H1 (cell line): Measurements from ENCODE around the gene STIMATE. TPM values are rescaled to one million over a fixed set of nuclear protein-coding genes. Genes with fewer than 3 reads are reported as not detected.

ENCODE experiments used
- CTCF ChIA-PET: fragments of 300-600 bp; sonication (Branson Sonifier 250); formaldehyde crosslinking; loops from one replicate; lab custom pipeline; 2021; ENCODE audit not compliant: partially characterized antibody; lab: Charles Lee
- POLR2A ChIA-PET: fragments of 300-600 bp; sonication (Branson Sonifier 250); formaldehyde crosslinking; loops from one replicate; lab custom pipeline; 2021; ENCODE audit warnings: inconsistent platforms; ENCODE audit not compliant: partially characterized antibody; lab: Charles Lee
- DNase-seq, 2 experiments: peaks; one replicate each; pipeline versions ENCODE4 v3.0.0 to v3.0.0-alpha.2; 2010 to 2022; ENCODE audit warnings: low spot score in 2 of 2, low read depth in 1 of 2, mixed read lengths in 1 of 2
- FAIRE-seq: peaks from 2 replicates; lab custom pipeline; 2011; peaks lifted over from hg19 to GRCh38; lab: Jason Lieb, UNC
- H2AFZ ChIP-seq: 2 replicates; pipeline ENCODE4 v1.8.1; 2012; ENCODE audit warnings: low read length, inconsistent platforms
- H2AK5ac ChIP-seq: 2 replicates; pipeline ENCODE4 v1.6.1; 2013; ENCODE audit warnings: low read depth, low read length
- H2BK120ac ChIP-seq: replicated peaks from 2 replicates; pipeline ENCODE3; 2013; ENCODE audit warnings: low read depth, low read length, inconsistent platforms
- H2BK12ac ChIP-seq: 2 replicates; pipeline ENCODE4 v1.6.1; 2013; ENCODE audit warnings: low read depth, low read length
- H2BK15ac ChIP-seq: 2 replicates; pipeline ENCODE4 v1.6.1; 2013; ENCODE audit warnings: low read length
- H2BK20ac ChIP-seq: 2 replicates; pipeline ENCODE4 v1.6.1; 2013; ENCODE audit warnings: low read length
- H2BK5ac ChIP-seq: 2 replicates; pipeline ENCODE4 v1.6.1; 2013; ENCODE audit warnings: low read depth, low read length
- H3K14ac ChIP-seq: 2 replicates; pipeline ENCODE4 v1.6.1; 2013; ENCODE audit warnings: inconsistent platforms; ENCODE audit not compliant: insufficient read length
- H3K18ac ChIP-seq: 2 replicates; pipeline ENCODE4 v1.6.1; 2013; ENCODE audit warnings: low read length; ENCODE audit errors: extremely low read depth
- H3K23ac ChIP-seq: 2 replicates; pipeline ENCODE4 v1.6.1; 2013; ENCODE audit warnings: inconsistent platforms; ENCODE audit not compliant: insufficient read length
- H3K23me2 ChIP-seq: 2 replicates; pipeline ENCODE4 v1.6.1; 2013; ENCODE audit warnings: low read depth, low read length
- H3K27ac ChIP-seq: 2 replicates; pipeline ENCODE4 v1.6.1; 2011; ENCODE audit warnings: low read depth, low read length, inconsistent platforms
- H3K27me3 ChIP-seq, 4 experiments: replicated peaks in 1 of 4; 1 replicate in 1 of 4; 2 replicates in 3 of 4; pipeline versions ENCODE4 v1.6.1 to v1.8.1; 2011 to 2013; ENCODE audit warnings: low read length in 3 of 4, mild to moderate bottlenecking in 3 of 4, inconsistent platforms in 2 of 4, mixed read lengths in 2 of 4, moderate library complexity in 1 of 4; ENCODE audit not compliant: control insufficient read depth in 3 of 4, insufficient read depth in 3 of 4; ENCODE audit errors: extremely low read depth in 1 of 4
- H3K36me3 ChIP-seq, 4 experiments: 2 replicates each; pipeline versions ENCODE4 v1.6.1 to v1.8.1; 2011 to 2013; ENCODE audit warnings: mild to moderate bottlenecking in 4 of 4, low read length in 3 of 4, moderate library complexity in 2 of 4, control low read depth in 1 of 4, inconsistent platforms in 1 of 4; ENCODE audit not compliant: insufficient read depth in 4 of 4, control insufficient read depth in 2 of 4
- H3K4ac ChIP-seq: replicated peaks from 2 replicates; pipeline ENCODE3; 2013; ENCODE audit warnings: low read length, low read depth, mixed read lengths, inconsistent platforms; ENCODE audit not compliant: insufficient read length
- H3K4me1 ChIP-seq, 4 experiments: replicated peaks in 1 of 4; 1 replicate in 1 of 4; 2 replicates in 3 of 4; pipeline versions ENCODE4 v1.6.1 to v1.8.1; 2011 to 2013; ENCODE audit warnings: low read length in 3 of 4, inconsistent platforms in 2 of 4, mixed read lengths in 1 of 4; ENCODE audit not compliant: insufficient read depth in 4 of 4, control insufficient read depth in 3 of 4
- H3K4me2 ChIP-seq, 2 experiments: 2 replicates each; pipeline versions ENCODE4 v1.6.1 to v1.8.1; 2011 to 2013; ENCODE audit warnings: low read depth in 2 of 2, low read length in 2 of 2, control low read depth in 1 of 2, inconsistent platforms in 1 of 2, mild to moderate bottlenecking in 1 of 2; ENCODE audit not compliant: insufficient read depth in 1 of 2
- H3K4me3 ChIP-seq, 4 experiments: fragments of 200-600, 300-600 bp in 1 of 4; sonication (generic), shearing (Covaris generic), sonication (Bioruptor Twin) in 1 of 4; 2 replicates each; pipeline versions ENCODE4 v1.5.1 to v1.8.1; 2011 to 2016; ENCODE audit warnings: low read length in 4 of 4, low read depth in 3 of 4, control low read depth in 2 of 4, inconsistent platforms in 2 of 4, mild to moderate bottlenecking in 2 of 4, mixed read lengths in 1 of 4, moderate library complexity in 1 of 4; ENCODE audit not compliant: insufficient read depth in 2 of 4; ENCODE audit errors: extremely low read depth in 1 of 4
- H3K56ac ChIP-seq: replicated peaks from 2 replicates; pipeline ENCODE3; 2013; ENCODE audit warnings: low read depth, mild to moderate bottlenecking, mixed read lengths, low read length, inconsistent platforms; ENCODE audit not compliant: insufficient read length
- H3K79me1 ChIP-seq: 2 replicates; pipeline ENCODE4 v1.6.1; 2013; ENCODE audit warnings: low read depth, low read length, control low read depth
- H3K79me2 ChIP-seq, 2 experiments: 2 replicates each; pipeline versions ENCODE4 v1.6.1 to v1.8.1; 2012 to 2013; ENCODE audit warnings: low read length in 2 of 2, mild to moderate bottlenecking in 2 of 2, inconsistent platforms in 1 of 2; ENCODE audit not compliant: insufficient read depth in 2 of 2, control insufficient read depth in 1 of 2
- H3K9ac ChIP-seq, 4 experiments: replicated peaks in 1 of 4; 1 replicate in 1 of 4; 2 replicates in 3 of 4; pipeline versions ENCODE4 v1.6.1 to v1.8.1; 2011 to 2013; ENCODE audit warnings: low read depth in 3 of 4, low read length in 3 of 4, control low read depth in 2 of 4, mild to moderate bottlenecking in 2 of 4, moderate library complexity in 2 of 4, inconsistent platforms in 1 of 4; ENCODE audit errors: extremely low read depth in 1 of 4
- H3K9me3 ChIP-seq, 2 experiments: 2 replicates each; pipeline versions ENCODE4 v1.6.1 to v1.8.1; 2012 to 2013; ENCODE audit warnings: mild to moderate bottlenecking in 2 of 2, moderate library complexity in 2 of 2, control low read depth in 1 of 2, inconsistent platforms in 1 of 2, low read depth in 1 of 2, low read length in 1 of 2, mixed read lengths in 1 of 2; ENCODE audit not compliant: insufficient read depth in 2 of 2
- H4K20me1 ChIP-seq, 2 experiments: replicated peaks in 1 of 2; 2 replicates each; pipeline versions ENCODE3 to v1.8.1; 2011 to 2013; ENCODE audit warnings: inconsistent platforms in 2 of 2, low read length in 2 of 2, mild to moderate bottlenecking in 1 of 2; ENCODE audit not compliant: insufficient read depth in 2 of 2, control insufficient read depth in 1 of 2
- H4K5ac ChIP-seq: 2 replicates; pipeline ENCODE4 v1.6.1; 2013; ENCODE audit warnings: low read length, low read depth, mixed read lengths, inconsistent platforms; ENCODE audit not compliant: insufficient read length
- H4K8ac ChIP-seq: 2 replicates; pipeline ENCODE4 v1.8.0; 2013; ENCODE audit warnings: mild to moderate bottlenecking, moderate library complexity, low read length, inconsistent platforms; ENCODE audit not compliant: insufficient read depth; ENCODE audit errors: extremely low read depth
- H4K91ac ChIP-seq: replicated peaks from 2 replicates; pipeline ENCODE3; 2013; ENCODE audit warnings: low read length, mixed read lengths, inconsistent platforms; ENCODE audit not compliant: insufficient read length
- ASH2L ChIP-seq: fragments of 200-600, 300-600 bp; sonication (generic); IDR thresholded peaks from one replicate; pipeline ENCODE4 v1.7.1; 2017; ENCODE audit warnings: low read length
- BRCA1 ChIP-seq: IDR thresholded peaks from 2 replicates; pipeline ENCODE4 v1.6.1; 2012; ENCODE audit warnings: low read depth, low read length, improper control_type of control experiment
- EGR1 ChIP-seq: IDR thresholded peaks from 2 replicates; pipeline ENCODE4 v1.6.1; 2011; ENCODE audit warnings: low read depth, low read length, borderline replicate concordance
- EP300 ChIP-seq, 2 experiments: IDR thresholded peaks; 1 replicate in 1 of 2; 2 replicates in 1 of 2; pipeline ENCODE4 v1.6.1; 2011 to 2012; ENCODE audit warnings: low read depth in 2 of 2, low read length in 2 of 2, mild to moderate bottlenecking in 2 of 2, borderline replicate concordance in 1 of 2, inconsistent platforms in 1 of 2, moderate library complexity in 1 of 2
- KDM5A ChIP-seq: fragments of 200-600 bp; IDR thresholded peaks from 2 replicates; pipeline ENCODE4 v1.7.1; 2012; ENCODE audit warnings: mild to moderate bottlenecking, low read length, inconsistent platforms, mixed read lengths
- RAD21 ChIP-seq, 2 experiments: IDR thresholded peaks in 1 of 2; conservative IDR thresholded peaks in 1 of 2; 2 replicates each; pipeline ENCODE4 v1.6.1; 2011; ENCODE audit warnings: low read depth in 2 of 2, low read length in 2 of 2, improper control_type of control experiment in 1 of 2, inconsistent platforms in 1 of 2, mild to moderate bottlenecking in 1 of 2, moderate library complexity in 1 of 2
- SIN3A ChIP-seq, 2 experiments: IDR thresholded peaks in 1 of 2; conservative IDR thresholded peaks in 1 of 2; 2 replicates each; pipeline ENCODE4 v1.6.1; 2011 to 2012; ENCODE audit warnings: low read length in 2 of 2, improper control_type of control experiment in 1 of 2, low read depth in 1 of 2, mild to moderate bottlenecking in 1 of 2
- TAF1 ChIP-seq: IDR thresholded peaks from 2 replicates; pipeline ENCODE4 v1.6.1; 2011; ENCODE audit warnings: mild to moderate bottlenecking, low read depth, low read length
- TAF7 ChIP-seq: optimal IDR thresholded peaks from 2 replicates; pipeline ENCODE3; 2011; ENCODE audit warnings: low read depth, mild to moderate bottlenecking, inconsistent platforms, low read length, moderate library complexity, borderline replicate concordance
- TBP ChIP-seq: IDR thresholded peaks from 2 replicates; pipeline ENCODE4 v1.6.1; 2011; ENCODE audit warnings: low read depth, low read length, improper control_type of control experiment
- TCF12 ChIP-seq: IDR thresholded peaks from 2 replicates; pipeline ENCODE4 v1.6.1; 2011; ENCODE audit warnings: low read depth, mild to moderate bottlenecking, low read length
- WGBS, 2 experiments: shearing (Covaris generic) in 1 of 2; methylation state at CpG; one replicate each; pipeline versions ENCODE4 v1.1.6 to v1.1.7; 2013 to 2015; ENCODE audit warnings: low lambda C conversion rate in 2 of 2, mixed read lengths in 2 of 2, inconsistent platforms in 1 of 2, low coverage in 1 of 2, missing lambda C conversion rate in 1 of 2; ENCODE audit not compliant: insufficient replicate concordance in 2 of 2, insufficient coverage in 1 of 2, insufficient read length in 1 of 2; ENCODE audit errors: extremely low coverage in 1 of 2, missing lambda C conversion rate in 1 of 2; 5-methylcytosine and 5-hydroxymethylcytosine counted together
- polyA plus RNA-seq, 7 experiments: library from polyadenylated mRNA; depleted of rRNA in 3 of 7; stranded (reverse) in 5 of 7; unstranded in 2 of 7; fragments of >200 nt in 5 of 7; fragments of 200-250 nt in 2 of 7; gene quantifications; 1 replicate in 5 of 7; 2 replicates in 1 of 7; 4 replicates in 1 of 7; pipeline versions ENCODE4 v1.2.1 to v1.2.3, GENCODE V29; 2011 to 2013; ENCODE audit warnings: missing spikeins in 2 of 7, mixed read lengths in 2 of 7
- total RNA-seq: library from RNA; stranded (reverse); fragmentation: NEBNext Ultra II Directional; extraction: Animal tissue kit (Norgen Biotek cat#: 25700); gene quantifications from 2 replicates; pipeline ENCODE4 v1.2.1, GENCODE V29; 2021
- TF ChIP-seq, protein P1 (sequence below): IDR thresholded peaks from 2 replicates; pipeline ENCODE4 v1.6.1; 2011; ENCODE audit warnings: low read depth, mild to moderate bottlenecking, low read length; ENCODE audit not compliant: insufficient read depth

The STIMATE gene
- total and polyA plus RNA-seq, 2 of the 8 experiments (the other 6 are each of a cell fraction or from before 2014, with no cell fraction given), result 17.5 to 22.1 TPM

GRCh38 chr3:52930748-52931147 lies 33.4 kb upstream of the STIMATE start:
- Histone ChIP-seq H3K4me2 (no peak overlapping the region), H3K27ac (no peak overlapping the region), H2AK5ac (no peak overlapping the region), H3K79me2 (no peaks in the 10 kb centered on the region), H3K4me3 (no peak overlapping the region), H2BK20ac (no peak overlapping the region), H4K91ac (no peak overlapping the region), H3K79me1 (no peaks in the 10 kb centered on the region), H3K23me2 (no peaks in the 10 kb centered on the region), H3K9me3 (no peaks in the 10 kb centered on the region), H3K23ac (no peak overlapping the region), H2BK5ac (no peak overlapping the region), H3K56ac (no peak overlapping the region), H2AFZ (no peak overlapping the region), H4K8ac (no peak overlapping the region), H3K18ac (no peak overlapping the region), H3K14ac (no peak overlapping the region), H3K9ac (no peak overlapping the region), H3K27me3 (no peaks in the 10 kb centered on the region), H3K4me1 (no peaks in the 10 kb centered on the region), H2BK12ac (no peak overlapping the region), H3K36me3 (peaks cover 0 to 4% (median 0%) of the 10 kb centered on the region in 4 experiments; a peak in 2 of 8 replicates), H4K20me1 (no peaks in the 10 kb centered on the region), H2BK120ac (no peak overlapping the region), H4K5ac (no peak overlapping the region), H3K4ac (no peak overlapping the region), H2BK15ac (no peak overlapping the region)
- FAIRE-seq (no peak), DNase-seq (no peak)
- ChIA-PET CTCF (interaction anchor here (0.7 to 2.0 kb wide), 8 partner anchors 8 to 142 kb away, joined by 3 to 7 read pairs (median 4); no protein-coding TSS in a partner anchor), POLR2A (no interaction called here)
- no peak for TF ChIP-seq RAD21 (IDR thresholded peaks at IDR 0.05 in 1 of 2, conservative IDR thresholded peaks at IDR 0.05 in 1 of 2; ENCODE audit: low read depth in 2 of 2, low read length in 2 of 2)
- no peak for TF ChIP-seq EGR1
- no peak for TF ChIP-seq SIN3A (conservative IDR thresholded peaks at IDR 0.05 in 1 of 2, IDR thresholded peaks at IDR 0.05 in 1 of 2; ENCODE audit: low read depth in 1 of 2, low read length in 2 of 2)
- TF ChIP-seq TAF7, result no peak
- TF ChIP-seq TAF1, result no peak
- TF ChIP-seq EP300 (IDR thresholded peaks at IDR 0.05; ENCODE audit: borderline replicate concordance in 1 of 2, low read depth in 2 of 2, low read length in 2 of 2), result no peak
- TF ChIP-seq KDM5A, result no peak
- no peak for TF ChIP-seq TBP
- TF ChIP-seq, protein P1, sequence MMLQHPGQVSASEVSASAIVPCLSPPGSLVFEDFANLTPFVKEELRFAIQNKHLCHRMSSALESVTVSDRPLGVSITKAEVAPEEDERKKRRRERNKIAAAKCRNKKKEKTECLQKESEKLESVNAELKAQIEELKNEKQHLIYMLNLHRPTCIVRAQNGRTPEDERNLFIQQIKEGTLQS, result no peak
- TF ChIP-seq ASH2L, result no peak
- TF ChIP-seq BRCA1, result no peak
- no peak for TF ChIP-seq TCF12
- WGBS, 2 experiments, result 96% methylated on average over 3 of the region's 3 CpGs; no CpG with 5 or more reads in 1 of the 2 experiments
